Osteoblast (primary cell): ENCODE data around the gene CHST5. TPM values are rescaled to one million over a fixed set of nuclear protein-coding genes. Genes with fewer than 3 reads are reported as not detected.

ENCODE experiments used
- DNase-seq: peaks from one replicate; pipeline ENCODE4 v3.0.0; 2011; ENCODE audit warnings: low spot score, mixed read lengths; ENCODE audit not compliant: insufficient read length; ENCODE audit errors: missing footprints
- H2AFZ ChIP-seq: 2 replicates; pipeline ENCODE4 v1.6.0; 2011; ENCODE audit warnings: mild to moderate bottlenecking, low read length
- H3K27ac ChIP-seq: 2 replicates; pipeline ENCODE4 v1.5.1; 2011; ENCODE audit warnings: mild to moderate bottlenecking, low read depth, low read length, moderate library complexity
- H3K27me3 ChIP-seq: 2 replicates; pipeline ENCODE4 v1.6.0; 2012; ENCODE audit warnings: mild to moderate bottlenecking, control low read depth, inconsistent platforms, low read length, moderate library complexity; ENCODE audit not compliant: insufficient read depth
- H3K36me3 ChIP-seq: 2 replicates; pipeline ENCODE4 v1.5.1; 2011; ENCODE audit warnings: mild to moderate bottlenecking, low read length, control low read depth, moderate library complexity; ENCODE audit not compliant: insufficient read depth
- H3K4me1 ChIP-seq: 2 replicates; pipeline ENCODE4 v1.5.1; 2011; ENCODE audit warnings: mild to moderate bottlenecking, low read length, control low read depth, moderate library complexity; ENCODE audit not compliant: insufficient read depth
- H3K4me2 ChIP-seq: 2 replicates; pipeline ENCODE4 v1.6.0; 2011; ENCODE audit warnings: mild to moderate bottlenecking, low read length; ENCODE audit not compliant: insufficient read depth
- H3K4me3 ChIP-seq: fragments of 200-600 bp; sonication (generic); 3 replicates; pipeline ENCODE4 v1.5.1; 2012; ENCODE audit warnings: mild to moderate bottlenecking, low read length, inconsistent platforms; ENCODE audit not compliant: insufficient read depth
- H3K79me2 ChIP-seq: 2 replicates; pipeline ENCODE4 v1.6.0; 2012; ENCODE audit warnings: mild to moderate bottlenecking, low read length, control low read depth, inconsistent platforms; ENCODE audit not compliant: insufficient read depth
- H3K9me3 ChIP-seq: 2 replicates; pipeline ENCODE4 v1.5.1; 2011; ENCODE audit warnings: low read depth, low read length, control low read depth
- H4K20me1 ChIP-seq: 2 replicates; pipeline ENCODE4 v1.6.0; 2012; ENCODE audit warnings: mild to moderate bottlenecking, low read length, control low read depth; ENCODE audit not compliant: insufficient read depth
- CTCF ChIP-seq: IDR thresholded peaks from 2 replicates; pipeline ENCODE4 v1.5.1; 2011; ENCODE audit warnings: mild to moderate bottlenecking, low read depth, low read length, moderate library complexity; ENCODE audit errors: extremely low read depth
- total RNA-seq: library from RNA; depleted of rRNA; stranded (reverse); fragments of >200 nt; gene quantifications from 2 replicates; pipeline ENCODE4 v1.2.3, GENCODE V29; 2012

Gene CHST5
- total RNA-seq, 1 donor, result not detected

- Histone ChIP-seq H3K4me3 (no peak overlapping the region), H3K36me3 (no peaks in the 10 kb centered on the region), H3K27ac (no peak overlapping the region), H2AFZ (no peak overlapping the region), H3K9me3 (no peaks in the 10 kb centered on the region), H3K4me2 (no peak overlapping the region), H3K4me1 (no peaks in the 10 kb centered on the region), H3K27me3 (no peaks in the 10 kb centered on the region), H3K79me2 (no peaks in the 10 kb centered on the region), H4K20me1 (no peaks in the 10 kb centered on the region)
- no peak for TF ChIP-seq CTCF
- no peak for DNase-seq
These were observed 52.7 kb downstream of the CHST5 start for GRCh38 chr16:75483222-75483621.

GRCh38 chr16:75482434-75483205, 53.3 kb downstream of the CHST5 start:
- Histone ChIP-seq H4K20me1 (no peaks in the 10 kb centered on the region), H3K9me3 (no peaks in the 10 kb centered on the region), H3K27me3 (no peaks in the 10 kb centered on the region), H3K4me2 (no peak overlapping the region), H3K79me2 (no peaks in the 10 kb centered on the region), H3K4me3 (no peak overlapping the region), H3K36me3 (no peaks in the 10 kb centered on the region), H3K27ac (no peak overlapping the region), H2AFZ (no peak overlapping the region), H3K4me1 (no peaks in the 10 kb centered on the region)
- TF ChIP-seq CTCF, result no peak
- no peak for DNase-seq

GRCh38 chr16:75481475-75481874, 54.4 kb downstream of the CHST5 start:
- Histone ChIP-seq H2AFZ (no peak overlapping the region), H3K4me3 (no peak overlapping the region), H3K27ac (no peak overlapping the region), H3K79me2 (no peaks in the 10 kb centered on the region), H3K4me2 (no peak overlapping the region), H3K4me1 (no peaks in the 10 kb centered on the region), H3K27me3 (no peaks in the 10 kb centered on the region), H4K20me1 (no peaks in the 10 kb centered on the region), H3K9me3 (no peaks in the 10 kb centered on the region), H3K36me3 (no peaks in the 10 kb centered on the region)
- no peak for DNase-seq
- TF ChIP-seq CTCF, result no peak

- no peak overlapping the region for H3K4me2 ChIP-seq
- H4K20me1 ChIP-seq, result no peaks in the 10 kb centered on the region
- H3K27ac ChIP-seq, result no peak overlapping the region
- H3K9me3 ChIP-seq, result no peaks in the 10 kb centered on the region
- H3K79me2 ChIP-seq, result no peaks in the 10 kb centered on the region
- DNase-seq, result no peak
- H3K4me3 ChIP-seq, result no peak overlapping the region
- TF ChIP-seq CTCF, result no peak
- no peaks in the 10 kb centered on the region for H3K27me3 ChIP-seq
- no peak overlapping the region for H2AFZ ChIP-seq
- H3K36me3 ChIP-seq, result no peaks in the 10 kb centered on the region
- H3K4me1 ChIP-seq, result no peaks in the 10 kb centered on the region
These were observed 56.4 kb downstream of the CHST5 start for GRCh38 chr16:75479421-75479990.

Other genes starting within 250 kb of the CHST5 start
- 37.7 and 41.3 TPM in 2 replicates for gene CFDP1, start 102.6 kb downstream of the CHST5 start, total RNA-seq
- 11.6 and 13.6 TPM in 2 replicates for gene TMEM170A, start 71.4 kb downstream of the CHST5 start, total RNA-seq
- gene CHST6, start 40.7 kb downstream of the CHST5 start, total RNA-seq, result 1.1 and 1.5 TPM in 2 replicates
- gene TMEM231, start 20.1 kb upstream of the CHST5 start, total RNA-seq, result 17.0 and 22.4 TPM in 2 replicates
- 32.9 and 36.8 TPM in 2 replicates for gene GABARAPL2, start 30.3 kb upstream of the CHST5 start, total RNA-seq
- gene ADAT1, start 87.2 kb upstream of the CHST5 start, total RNA-seq, result 46.0 and 54.8 TPM in 2 replicates
- 121 and 125 TPM in 2 replicates for gene KARS1, start 111.6 kb upstream of the CHST5 start, total RNA-seq
- 39.1 and 39.5 TPM in 2 replicates for gene TERF2IP, start 111.7 kb upstream of the CHST5 start, total RNA-seq
- gene CPHXL2, start 140.9 kb upstream of the CHST5 start, total RNA-seq, result not detected in 2 replicates
- gene DUXB, start 165.4 kb upstream of the CHST5 start, total RNA-seq, result not detected in 2 replicates
- not detected in 2 replicates for gene CPHXL, start 190.4 kb upstream of the CHST5 start, total RNA-seq